SU-DHL-6 (cell line): Measurements from ENCODE around the gene PLEKHA6.

Experiments
- H2AFZ ChIP-seq: fragments of 200-600 bp; sonication (generic); 2 replicates; pipeline ENCODE4 v1.6.1; 2014; ENCODE audit warnings: low read depth, mild to moderate bottlenecking, moderate library complexity, mixed read lengths, antibody characterized with exemption, low read length; ENCODE audit not compliant: severe bottlenecking
- H3F3A ChIP-seq: fragments of 200-600 bp; shearing (Covaris generic); 2 replicates; pipeline ENCODE4 v1.6.0; 2016; ENCODE audit warnings: antibody characterized with exemption, mild to moderate bottlenecking; ENCODE audit not compliant: insufficient read depth
- H3K27ac ChIP-seq: fragments of 200-600 bp; sonication (generic); 2 replicates; pipeline ENCODE4 v1.5.1; 2016; ENCODE audit warnings: low read depth, mild to moderate bottlenecking, low read length, moderate library complexity, mixed read lengths
- H3K27me3 ChIP-seq: fragments of 200-600 bp; sonication (generic), shearing (Covaris generic); 2 replicates; pipeline ENCODE4 v1.6.0; 2014; ENCODE audit warnings: mild to moderate bottlenecking, low read length
- H3K36me3 ChIP-seq: fragments of 200-600 bp; sonication (generic); 2 replicates; pipeline ENCODE4 v1.6.1; 2014; ENCODE audit warnings: mild to moderate bottlenecking, low read length, mixed read lengths
- H3K4me2 ChIP-seq: fragments of 300-600, 200-600 bp; shearing (Covaris generic), sonication (generic); 2 replicates; pipeline ENCODE4 v1.6.0; 2014; ENCODE audit warnings: low read length, low read depth, mild to moderate bottlenecking; ENCODE audit not compliant: poor library complexity, severe bottlenecking
- H3K4me3 ChIP-seq: fragments of 200-600 bp; sonication (generic); 2 replicates; pipeline ENCODE4 v1.5.1; 2014; ENCODE audit warnings: antibody characterized with exemption, low read length, mild to moderate bottlenecking, mixed read lengths; ENCODE audit not compliant: insufficient read depth, poor library complexity, severe bottlenecking
- H3K79me2 ChIP-seq: fragments of 200-600 bp; sonication (generic); 2 replicates; pipeline ENCODE4 v1.6.1; 2014; ENCODE audit warnings: mild to moderate bottlenecking, low read length, moderate library complexity; ENCODE audit not compliant: insufficient read depth
- H3K9ac ChIP-seq: fragments of 200-600 bp; sonication (generic); 2 replicates; pipeline ENCODE4 v1.7.0; 2014; ENCODE audit warnings: mild to moderate bottlenecking, low read length
- H3K9me2 ChIP-seq: fragments of 200-600 bp; sonication (generic); replicated peaks from 2 replicates; pipeline ENCODE4 v1.6.1; 2014; ENCODE audit warnings: low read length; ENCODE audit not compliant: insufficient read depth
- H3K9me3 ChIP-seq: fragments of 200-600 bp; sonication (generic); 2 replicates; pipeline ENCODE4 v1.6.1; 2014; ENCODE audit warnings: low read length, mixed read lengths; ENCODE audit not compliant: insufficient read depth
- H4K20me1 ChIP-seq: fragments of 200-600 bp; sonication (generic); 2 replicates; pipeline ENCODE4 v1.6.1; 2014; ENCODE audit warnings: low read depth, mild to moderate bottlenecking, antibody characterized with exemption, low read length, moderate library complexity, mixed read lengths
- CTCF ChIP-seq: fragments of 200-600 bp; sonication (generic); IDR thresholded peaks from one replicate; pipeline ENCODE4 v1.5.1; 2017; ENCODE audit warnings: antibody characterized with exemption, mild to moderate bottlenecking, low read length, moderate library complexity; ENCODE audit not compliant: insufficient read depth, poor library complexity, severe bottlenecking
- EZH2phosphoT487 ChIP-seq: fragments of 200-600 bp; sonication (generic), shearing (Covaris generic); conservative IDR thresholded peaks from 2 replicates; pipeline ENCODE4 v1.6.1; 2018; ENCODE audit warnings: mild to moderate bottlenecking, antibody characterized with exemption, low read length, moderate library complexity, mixed read lengths

The PLEKHA6 gene

GRCh38 chr1:204230211-204230610 is 129.5 kb downstream of the PLEKHA6 start:
- no peaks in the 10 kb centered on the region for H3K9me3 ChIP-seq
- no peaks in the 10 kb centered on the region for H4K20me1 ChIP-seq
- no peak overlapping the region for H3K4me3 ChIP-seq
- H2AFZ ChIP-seq = no peak overlapping the region
- no peaks in the 10 kb centered on the region for H3K79me2 ChIP-seq
- H3K36me3 ChIP-seq = no peaks in the 10 kb centered on the region
- no peak overlapping the region for H3K9ac ChIP-seq
- H3K27ac ChIP-seq = no peak overlapping the region
- TF ChIP-seq CTCF (no peak), EZH2phosphoT487 (no peak)
- no peak overlapping the region for H3K4me2 ChIP-seq
- H3K27me3 ChIP-seq = no peaks in the 10 kb centered on the region
- no peaks in the 10 kb centered on the region for H3K9me2 ChIP-seq
- H3F3A ChIP-seq = no peaks in the 10 kb centered on the region

- Histone ChIP-seq H3K79me2 (no peaks in the 10 kb centered on the region), H3K36me3 (no peaks in the 10 kb centered on the region), H4K20me1 (no peaks in the 10 kb centered on the region), H3K27ac (no peak overlapping the region), H3F3A (no peaks in the 10 kb centered on the region), H3K9me3 (no peaks in the 10 kb centered on the region), H2AFZ (no peak overlapping the region), H3K4me2 (no peak overlapping the region), H3K27me3 (no peaks in the 10 kb centered on the region), H3K9ac (no peak overlapping the region), H3K9me2 (no peaks in the 10 kb centered on the region), H3K4me3 (no peak overlapping the region)
- no peak for TF ChIP-seq EZH2phosphoT487
- no peak for TF ChIP-seq CTCF
Measured at GRCh38 chr1:204228896-204229295, 130.8 kb downstream of the PLEKHA6 start.

- no peak overlapping the region for H3K9ac ChIP-seq
Measured at GRCh38 chr1:204227996-204228785, 131.5 kb downstream of the PLEKHA6 start.

More at GRCh38 chr1:204227996-204228785, 131.5 kb downstream of the PLEKHA6 start:
- Histone ChIP-seq H4K20me1 (no peaks in the 10 kb centered on the region), H3K36me3 (no peaks in the 10 kb centered on the region), H3F3A (no peaks in the 10 kb centered on the region), H3K4me2 (no peak overlapping the region), H3K27ac (no peak overlapping the region), H3K27me3 (no peaks in the 10 kb centered on the region), H2AFZ (no peak overlapping the region), H3K9me2 (no peaks in the 10 kb centered on the region), H3K4me3 (no peak overlapping the region), H3K79me2 (no peaks in the 10 kb centered on the region), H3K9me3 (no peaks in the 10 kb centered on the region)
- TF ChIP-seq CTCF = no peak
- no peak for TF ChIP-seq EZH2phosphoT487
